Right cardiac atrium (tissue), 5 donors: Measurements from ENCODE around the gene GATAD2A. TPM values are rescaled to one million over a fixed set of nuclear protein-coding genes. Genes with fewer than 3 reads are reported as not detected.

ENCODE experiments used
- ATAC-seq, 2 donors: fragments of 200-7000 bp; cut with Tn5 transposase; one replicate each; pipeline versions ENCODE4 v1.8.0 to v1.9.1; 2020; ENCODE audit warnings: moderate library complexity in 2 of 2, mild to moderate bottlenecking in 1 of 2
- DNase-seq, 3 donors: peaks; one replicate each; pipeline ENCODE4 v3.0.0-alpha.2; 2020
- H3K27ac ChIP-seq: one replicate; pipeline ENCODE4 v1.5.1; 2013; ENCODE audit warnings: mild to moderate bottlenecking, low read length, control low read depth, moderate library complexity
- H3K27me3 ChIP-seq: one replicate; pipeline ENCODE4 v1.6.1; 2013; ENCODE audit not compliant: control insufficient read depth, insufficient read depth
- H3K4me1 ChIP-seq: one replicate; pipeline ENCODE4 v1.6.1; 2013; ENCODE audit warnings: low read length; ENCODE audit not compliant: control insufficient read depth, insufficient read depth
- H3K4me3 ChIP-seq: one replicate; pipeline ENCODE4 v1.5.1; 2013; ENCODE audit warnings: low read length, control low read depth
- H3K9me3 ChIP-seq: one replicate; pipeline ENCODE4 v1.6.1; 2013; ENCODE audit warnings: low read length; ENCODE audit not compliant: control insufficient read depth
- WGBS: extraction: QIAGEN DNeasy Blood & Tissue Kit; methylation state at CpG from one replicate; pipeline ENCODE4 v1.1.7; 2013; 5-methylcytosine and 5-hydroxymethylcytosine counted together
- intact Hi-C, 4 donors: fragments of 100-400 bp; cut with DNase I; formaldehyde crosslinking; loops; one replicate each; pipeline versions ENCODE4 v1.11.0 to v1.14.0; 2022 to 2023
- polyA plus RNA-seq: library from polyadenylated mRNA; stranded (reverse); fragments of 200-250 nt; gene quantifications from one replicate; pipeline ENCODE4 v1.2.3, GENCODE V29; 2013
- total RNA-seq, 4 donors: library from RNA; stranded (reverse); fragmentation: NEBNext Ultra II Directional; extraction: Animal tissue kit (Norgen Biotek cat#: 25700); gene quantifications; one replicate each; pipeline ENCODE4 v1.2.1, GENCODE V29; 2021
- donor health status: healthy with polysubstance abuse.
- donor health status: DM: no; HTN: yes; CAD: no.
- donor health status: DM: no; HTN: no; CAD: no.
- donor health status: DM: no; HTN: yes; CAD: no; lungs with severe emphysema.
- donor health status: DM: yes; HTN: yes; CAD: no.

Gene GATAD2A
- total and polyA plus RNA-seq, 5 donors, result 12.2 to 53.9 (median 34.2) TPM

DNA sequence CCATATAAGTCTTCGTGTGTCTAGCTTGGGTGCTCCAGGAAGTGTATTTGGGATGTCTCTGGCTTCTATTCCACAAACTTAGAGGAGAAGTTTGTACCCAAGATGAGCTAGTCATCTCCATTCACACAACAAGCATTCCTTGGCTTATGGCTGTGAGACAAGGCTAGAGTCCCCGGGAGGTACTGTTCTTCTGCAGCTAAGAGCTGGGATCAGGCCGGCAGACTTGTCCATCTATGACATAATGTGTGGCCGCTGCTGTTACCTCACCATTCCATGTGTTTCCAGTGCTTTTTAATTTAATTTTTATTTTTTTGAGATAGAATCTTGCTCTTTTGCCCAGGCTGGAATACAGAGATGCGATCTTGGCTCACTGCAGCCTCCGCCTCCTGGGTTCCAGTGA lies 20.7 kb downstream of the GATAD2A start:
- Histone ChIP-seq H3K27me3 (no peaks in the 10 kb centered on the region), H3K4me1 (peaks cover 17% of the 10 kb centered on the region), H3K9me3 (no peaks in the 10 kb centered on the region), H3K4me3 (no peak overlapping the region), H3K27ac (no peak overlapping the region)
- WGBS, result 79% methylated on average over 6 of the region's 6 CpGs
- intact Hi-C loops, result no loop called here
- ATAC-seq (no peak), DNase-seq (no peak)

DNA sequence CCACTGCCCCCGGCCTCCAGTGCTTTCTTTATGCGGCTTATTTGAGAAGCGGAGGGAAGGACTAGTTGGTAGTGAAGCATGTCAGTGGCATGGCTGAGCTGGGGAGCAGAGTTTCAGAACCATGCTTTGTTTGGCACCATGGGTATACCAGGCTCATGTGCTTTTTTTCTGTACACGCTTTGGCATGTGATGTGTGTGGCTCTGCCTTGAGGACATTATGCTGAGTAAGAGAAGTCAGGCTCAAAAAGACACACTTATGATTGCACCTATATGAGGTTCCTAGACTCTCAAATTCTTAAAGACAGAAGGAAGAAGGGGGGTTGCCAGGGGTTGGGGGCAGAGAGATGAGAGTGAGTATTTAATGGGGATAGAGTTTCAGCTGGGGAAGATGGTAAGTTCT lies 21.3 kb downstream of the GATAD2A start:
- ATAC-seq, result no peak
- Histone ChIP-seq H3K4me3 (no peak overlapping the region), H3K27ac (no peak overlapping the region), H3K27me3 (no peaks in the 10 kb centered on the region), H3K4me1 (peaks cover 14% of the 10 kb centered on the region), H3K9me3 (no peaks in the 10 kb centered on the region)
- intact Hi-C loops, result no loop called here
- no peak for DNase-seq
- WGBS, result 91% methylated on average over 4 of the region's 4 CpGs

DNA sequence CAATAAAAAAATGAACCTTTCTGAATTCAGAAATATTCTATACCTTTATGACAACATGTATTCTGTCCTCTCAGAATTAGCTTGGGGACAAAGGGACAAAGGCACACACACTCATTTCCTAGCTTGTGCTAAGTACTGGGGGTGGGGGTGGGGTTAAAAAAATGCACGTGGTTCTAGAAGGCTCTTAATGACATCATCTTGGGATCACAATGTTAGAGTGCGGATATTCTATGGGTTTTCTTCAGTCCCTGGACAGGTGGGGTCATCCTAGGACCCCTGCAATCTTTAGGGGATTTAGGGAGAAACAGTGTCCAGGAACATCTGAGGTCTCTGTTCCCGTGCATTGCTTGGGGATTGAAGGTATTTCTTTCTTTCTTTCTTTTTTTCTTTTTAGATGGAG lies 21.8 kb downstream of the GATAD2A start:
- Histone ChIP-seq H3K4me1 (peaks cover 14% of the 10 kb centered on the region), H3K9me3 (no peaks in the 10 kb centered on the region), H3K4me3 (no peak overlapping the region), H3K27me3 (no peaks in the 10 kb centered on the region), H3K27ac (no peak overlapping the region)
- intact Hi-C loops, result no loop called here
- DNase-seq (no peak), ATAC-seq (no peak)
- 56% methylated on average over 3 of the region's 3 CpGs for WGBS

GRCh38 chr19:19427944-19428343 lies 22.5 kb downstream of the GATAD2A start:
- WGBS, result 72% methylated on average over 5 of the region's 5 CpGs
- no peak overlapping the region for H3K4me3 ChIP-seq
- peaks cover 18% of the 10 kb centered on the region for H3K4me1 ChIP-seq
- no peaks in the 10 kb centered on the region for H3K27me3 ChIP-seq
- H3K9me3 ChIP-seq, result no peaks in the 10 kb centered on the region
- ATAC-seq (no peak), DNase-seq (no peak)
- H3K27ac ChIP-seq, result no peak overlapping the region
- intact Hi-C loops, result no loop called here

GRCh38 chr19:19428746-19429145 lies 23.3 kb downstream of the GATAD2A start:
- no peaks in the 10 kb centered on the region for H3K27me3 ChIP-seq
- H3K4me1 ChIP-seq, result peaks cover 21% of the 10 kb centered on the region
- ATAC-seq (no peak), DNase-seq (no peak)
- no peak overlapping the region for H3K27ac ChIP-seq
- H3K9me3 ChIP-seq, result no peaks in the 10 kb centered on the region
- intact Hi-C loops, result no loop called here
- no peak overlapping the region for H3K4me3 ChIP-seq
- WGBS, result 95% methylated on average over 10 of the region's 10 CpGs

GRCh38 chr19:19429361-19429760 lies 23.9 kb downstream of the GATAD2A start:
- Histone ChIP-seq H3K27ac (no peak overlapping the region), H3K27me3 (no peaks in the 10 kb centered on the region), H3K4me3 (no peak overlapping the region), H3K9me3 (no peaks in the 10 kb centered on the region), H3K4me1 (peaks cover 26% of the 10 kb centered on the region)
- intact Hi-C loops, result no loop called here
- no peak for ATAC-seq
- 89% methylated on average over 12 of the region's 12 CpGs for WGBS
- DNase-seq, result no peak

GRCh38 chr19:19432732-19433131 lies 27.3 kb downstream of the GATAD2A start:
- intact Hi-C loops, result no loop called here
- no peak overlapping the region for H3K27ac ChIP-seq
- DNase-seq (no peak), ATAC-seq (no peak)
- no peaks in the 10 kb centered on the region for H3K27me3 ChIP-seq
- no peak overlapping the region for H3K4me3 ChIP-seq
- peaks cover 24% of the 10 kb centered on the region for H3K4me1 ChIP-seq
- no peaks in the 10 kb centered on the region for H3K9me3 ChIP-seq
- WGBS, result 76% methylated on average over 2 of the region's 2 CpGs

DNA sequence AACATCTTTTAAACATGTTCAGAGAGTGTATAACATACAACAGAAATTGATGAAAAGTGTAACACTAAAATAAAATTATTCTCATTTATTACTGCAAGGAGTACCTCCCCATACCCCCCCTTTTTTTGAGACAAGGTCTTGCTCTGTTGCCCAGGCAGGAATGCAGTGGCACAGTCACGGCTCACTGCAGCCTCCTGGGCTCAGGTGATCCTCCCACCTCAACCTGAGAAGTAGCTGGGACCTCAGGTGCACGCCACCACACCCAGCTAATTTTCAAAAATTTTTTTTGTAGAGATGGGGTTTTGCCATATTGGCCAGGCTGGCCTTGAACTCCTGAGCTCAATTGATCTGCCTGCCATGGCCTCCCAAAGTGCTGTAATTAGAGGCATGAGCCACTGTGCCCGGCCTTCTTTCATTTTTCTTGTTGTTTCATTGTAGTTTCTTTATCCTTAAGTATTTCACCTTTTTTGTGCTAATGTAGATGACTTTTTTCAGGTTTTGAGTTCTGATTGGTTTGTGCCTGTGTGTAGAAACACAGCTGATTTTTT lies 28.3 kb downstream of the GATAD2A start:
- H3K27me3 ChIP-seq, result no peaks in the 10 kb centered on the region
- 93% methylated on average over 3 of the region's 3 CpGs for WGBS
- intact Hi-C loops, result no loop called here
- peaks cover 28% of the 10 kb centered on the region for H3K4me1 ChIP-seq
- ATAC-seq (no peak), DNase-seq (no peak)
- peak overlapping the region; percentile 81 for H3K27ac ChIP-seq
- no peaks in the 10 kb centered on the region for H3K9me3 ChIP-seq
- H3K4me3 ChIP-seq, result no peak overlapping the region

DNA sequence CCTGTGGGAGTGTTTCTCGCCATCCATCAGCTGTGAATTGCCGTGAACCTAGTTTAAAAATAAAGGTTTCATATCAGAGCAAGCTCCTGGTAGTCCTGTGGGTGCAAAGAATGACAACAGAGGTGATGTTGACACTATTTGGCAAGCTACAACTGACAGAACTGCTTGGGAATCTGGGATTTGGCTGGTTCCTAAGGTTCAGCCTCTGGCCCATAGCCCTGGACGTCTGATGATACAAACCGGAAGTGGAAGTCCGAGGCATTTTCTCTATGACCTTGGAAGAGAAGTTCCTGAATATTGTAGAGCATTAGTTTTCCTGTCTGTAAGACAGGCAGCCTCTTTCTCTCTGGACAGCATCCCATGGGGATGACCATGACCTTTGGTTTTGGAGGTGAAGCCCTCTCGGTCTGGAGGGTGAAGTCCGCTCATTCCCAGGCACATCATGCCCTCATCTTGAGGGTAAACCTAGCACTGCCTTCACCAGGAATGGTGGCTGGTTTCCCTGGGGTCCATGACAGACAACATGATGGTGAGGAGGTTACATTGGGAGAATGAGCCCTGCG lies 29.1 kb downstream of the GATAD2A start:
- H3K4me3 ChIP-seq, result no peak overlapping the region
- H3K9me3 ChIP-seq, result no peaks in the 10 kb centered on the region
- peak; percentile 83 to 85 for ATAC-seq
- DNase-seq, result peak in 2 of 3 donors; percentile 71 to 79
- no peaks in the 10 kb centered on the region for H3K27me3 ChIP-seq
- peaks cover 28% of the 10 kb centered on the region for H3K4me1 ChIP-seq
- intact Hi-C loops, result no loop called here
- 32% methylated on average over 8 of the region's 8 CpGs for WGBS
- H3K27ac ChIP-seq, result peak overlapping the region; percentile 81

DNA sequence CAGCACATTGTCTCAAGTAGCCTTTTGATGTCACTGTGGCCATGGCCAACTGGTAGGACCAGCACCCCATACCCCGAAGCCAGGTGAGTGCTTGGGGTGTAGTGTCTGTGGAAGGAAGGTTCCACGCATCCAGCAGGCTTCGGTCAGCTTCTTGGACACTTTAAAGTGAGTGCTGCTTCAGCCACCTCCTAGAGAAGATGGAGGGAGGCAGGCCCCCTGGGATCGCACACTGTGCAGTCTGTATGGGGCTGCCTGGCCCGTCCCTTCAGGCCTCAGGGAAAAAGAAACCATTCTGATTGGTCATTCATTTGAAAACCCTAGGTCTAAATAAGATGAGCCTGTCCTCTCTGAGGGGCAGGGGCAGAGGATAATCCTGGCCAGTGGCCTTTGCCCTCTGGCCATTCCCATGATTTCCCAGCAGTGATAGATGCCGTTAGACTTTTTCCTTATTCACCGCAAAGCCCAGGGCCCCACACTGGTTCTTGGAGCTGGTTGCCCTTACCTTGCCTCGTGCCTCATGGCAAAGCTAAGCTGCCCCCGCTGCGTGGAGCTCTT lies 30.7 kb downstream of the GATAD2A start:
- WGBS, result 89% methylated on average over 10 of the region's 10 CpGs
- peak overlapping the region; percentile 17 for H3K27ac ChIP-seq
- intact Hi-C loops, result no loop called here

GRCh38 chr19:19438366-19439175 lies 33.1 kb downstream of the GATAD2A start:
- intact Hi-C loops, result no loop called here
- Histone ChIP-seq H3K27me3 (no peaks in the 10 kb centered on the region), H3K4me3 (no peak overlapping the region), H3K9me3 (no peaks in the 10 kb centered on the region), H3K27ac (peak overlapping the region; percentile 54), H3K4me1 (peaks cover 18% of the 10 kb centered on the region)
- 65% methylated on average over 4 of the region's 4 CpGs for WGBS
- ATAC-seq (peak in 1 of 2 donors; percentile 9), DNase-seq (no peak)

More for the DNA sequence above, 30.7 kb downstream of the GATAD2A start:
- no peak for ATAC-seq
- no peak for DNase-seq
- Histone ChIP-seq H3K27me3 (no peaks in the 10 kb centered on the region), H3K4me3 (no peak overlapping the region), H3K4me1 (peaks cover 24% of the 10 kb centered on the region), H3K9me3 (no peaks in the 10 kb centered on the region)
